ENCODE data around the gene ARMC6. TPM values are rescaled to one million over a fixed set of nuclear protein-coding genes. Genes with fewer than 3 reads are reported as not detected.
A peak's percentile ranks its signal among the peaks of the same experiment; 100 is the strongest.

ARMC6 gene
- total and polyA plus RNA-seq, 2 of the 13 experiments (the other 11 are each of a cell fraction or from before 2014, with no cell fraction given), result 16.2 to 36.8 TPM

DNA sequence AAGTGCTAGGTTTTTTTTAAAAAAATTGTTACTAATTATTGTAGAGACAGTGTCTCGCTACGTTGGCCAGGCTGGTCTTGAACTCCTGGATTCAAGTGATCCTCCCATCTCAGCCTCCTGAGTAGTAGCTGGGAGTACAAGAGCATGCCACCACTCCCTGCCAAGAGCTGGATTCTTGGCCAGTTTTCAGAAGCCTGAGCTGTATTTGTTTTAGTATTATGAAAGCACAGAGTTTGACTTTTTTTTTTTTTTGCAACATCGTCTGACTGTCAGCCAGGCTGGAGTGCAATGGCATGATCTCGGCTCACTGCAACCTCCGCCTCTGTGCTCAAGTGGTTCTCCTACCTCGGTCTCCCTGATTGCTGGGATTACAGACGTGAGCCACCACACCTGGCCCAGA is 7.0 kb downstream of the ARMC6 start (continued):
- TF ChIP-seq, protein P1, sequence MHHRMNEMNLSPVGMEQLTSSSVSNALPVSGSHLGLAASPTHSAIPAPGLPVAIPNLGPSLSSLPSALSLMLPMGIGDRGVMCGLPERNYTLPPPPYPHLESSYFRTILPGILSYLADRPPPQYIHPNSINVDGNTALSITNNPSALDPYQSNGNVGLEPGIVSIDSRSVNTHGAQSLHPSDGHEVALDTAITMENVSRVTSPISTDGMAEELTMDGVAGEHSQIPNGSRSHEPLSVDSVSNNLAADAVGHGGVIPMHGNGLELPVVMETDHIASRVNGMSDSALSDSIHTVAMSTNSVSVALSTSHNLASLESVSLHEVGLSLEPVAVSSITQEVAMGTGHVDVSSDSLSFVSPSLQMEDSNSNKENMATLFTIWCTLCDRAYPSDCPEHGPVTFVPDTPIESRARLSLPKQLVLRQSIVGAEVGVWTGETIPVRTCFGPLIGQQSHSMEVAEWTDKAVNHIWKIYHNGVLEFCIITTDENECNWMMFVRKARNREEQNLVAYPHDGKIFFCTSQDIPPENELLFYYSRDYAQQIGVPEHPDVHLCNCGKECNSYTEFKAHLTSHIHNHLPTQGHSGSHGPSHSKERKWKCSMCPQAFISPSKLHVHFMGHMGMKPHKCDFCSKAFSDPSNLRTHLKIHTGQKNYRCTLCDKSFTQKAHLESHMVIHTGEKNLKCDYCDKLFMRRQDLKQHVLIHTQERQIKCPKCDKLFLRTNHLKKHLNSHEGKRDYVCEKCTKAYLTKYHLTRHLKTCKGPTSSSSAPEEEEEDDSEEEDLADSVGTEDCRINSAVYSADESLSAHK (CRISPR knock-in tag; IDR thresholded peaks at IDR 0.05; ENCODE audit: borderline replicate concordance), result no peak
- TF ChIP-seq SMAD1 (CRISPR knock-in tag; IDR thresholded peaks at IDR 0.05; ENCODE audit: borderline replicate concordance, low read depth) (no peak), ZNF816 (CRISPR knock-in tag; IDR thresholded peaks at IDR 0.05; ENCODE audit: borderline replicate concordance) (no peak), ZBTB7A (CRISPR knock-in tag; IDR thresholded peaks at IDR 0.05) (no peak), ZNF280D (CRISPR knock-in tag; IDR thresholded peaks at IDR 0.05) (peak; percentile 51; the same call in 1 of the 2 replicates), SALL1 (CRISPR knock-in tag; IDR thresholded peaks at IDR 0.05) (peak; percentile 32; the same call in 1 of the 2 replicates), ZNF557 (CRISPR knock-in tag; IDR thresholded peaks at IDR 0.05) (no peak), RFXAP (CRISPR knock-in tag; IDR thresholded peaks at IDR 0.05; ENCODE audit: borderline replicate concordance) (peak; percentile 36; the same call in 1 of the 2 replicates), SMARCC2 (IDR thresholded peaks at IDR 0.05) (no peak), RNF219 (CRISPR knock-in tag; IDR thresholded peaks at IDR 0.05) (no peak), MBNL3 (CRISPR knock-in tag; conservative IDR thresholded peaks at IDR 0.05) (no peak)
- TF ChIP-seq, protein P2, sequence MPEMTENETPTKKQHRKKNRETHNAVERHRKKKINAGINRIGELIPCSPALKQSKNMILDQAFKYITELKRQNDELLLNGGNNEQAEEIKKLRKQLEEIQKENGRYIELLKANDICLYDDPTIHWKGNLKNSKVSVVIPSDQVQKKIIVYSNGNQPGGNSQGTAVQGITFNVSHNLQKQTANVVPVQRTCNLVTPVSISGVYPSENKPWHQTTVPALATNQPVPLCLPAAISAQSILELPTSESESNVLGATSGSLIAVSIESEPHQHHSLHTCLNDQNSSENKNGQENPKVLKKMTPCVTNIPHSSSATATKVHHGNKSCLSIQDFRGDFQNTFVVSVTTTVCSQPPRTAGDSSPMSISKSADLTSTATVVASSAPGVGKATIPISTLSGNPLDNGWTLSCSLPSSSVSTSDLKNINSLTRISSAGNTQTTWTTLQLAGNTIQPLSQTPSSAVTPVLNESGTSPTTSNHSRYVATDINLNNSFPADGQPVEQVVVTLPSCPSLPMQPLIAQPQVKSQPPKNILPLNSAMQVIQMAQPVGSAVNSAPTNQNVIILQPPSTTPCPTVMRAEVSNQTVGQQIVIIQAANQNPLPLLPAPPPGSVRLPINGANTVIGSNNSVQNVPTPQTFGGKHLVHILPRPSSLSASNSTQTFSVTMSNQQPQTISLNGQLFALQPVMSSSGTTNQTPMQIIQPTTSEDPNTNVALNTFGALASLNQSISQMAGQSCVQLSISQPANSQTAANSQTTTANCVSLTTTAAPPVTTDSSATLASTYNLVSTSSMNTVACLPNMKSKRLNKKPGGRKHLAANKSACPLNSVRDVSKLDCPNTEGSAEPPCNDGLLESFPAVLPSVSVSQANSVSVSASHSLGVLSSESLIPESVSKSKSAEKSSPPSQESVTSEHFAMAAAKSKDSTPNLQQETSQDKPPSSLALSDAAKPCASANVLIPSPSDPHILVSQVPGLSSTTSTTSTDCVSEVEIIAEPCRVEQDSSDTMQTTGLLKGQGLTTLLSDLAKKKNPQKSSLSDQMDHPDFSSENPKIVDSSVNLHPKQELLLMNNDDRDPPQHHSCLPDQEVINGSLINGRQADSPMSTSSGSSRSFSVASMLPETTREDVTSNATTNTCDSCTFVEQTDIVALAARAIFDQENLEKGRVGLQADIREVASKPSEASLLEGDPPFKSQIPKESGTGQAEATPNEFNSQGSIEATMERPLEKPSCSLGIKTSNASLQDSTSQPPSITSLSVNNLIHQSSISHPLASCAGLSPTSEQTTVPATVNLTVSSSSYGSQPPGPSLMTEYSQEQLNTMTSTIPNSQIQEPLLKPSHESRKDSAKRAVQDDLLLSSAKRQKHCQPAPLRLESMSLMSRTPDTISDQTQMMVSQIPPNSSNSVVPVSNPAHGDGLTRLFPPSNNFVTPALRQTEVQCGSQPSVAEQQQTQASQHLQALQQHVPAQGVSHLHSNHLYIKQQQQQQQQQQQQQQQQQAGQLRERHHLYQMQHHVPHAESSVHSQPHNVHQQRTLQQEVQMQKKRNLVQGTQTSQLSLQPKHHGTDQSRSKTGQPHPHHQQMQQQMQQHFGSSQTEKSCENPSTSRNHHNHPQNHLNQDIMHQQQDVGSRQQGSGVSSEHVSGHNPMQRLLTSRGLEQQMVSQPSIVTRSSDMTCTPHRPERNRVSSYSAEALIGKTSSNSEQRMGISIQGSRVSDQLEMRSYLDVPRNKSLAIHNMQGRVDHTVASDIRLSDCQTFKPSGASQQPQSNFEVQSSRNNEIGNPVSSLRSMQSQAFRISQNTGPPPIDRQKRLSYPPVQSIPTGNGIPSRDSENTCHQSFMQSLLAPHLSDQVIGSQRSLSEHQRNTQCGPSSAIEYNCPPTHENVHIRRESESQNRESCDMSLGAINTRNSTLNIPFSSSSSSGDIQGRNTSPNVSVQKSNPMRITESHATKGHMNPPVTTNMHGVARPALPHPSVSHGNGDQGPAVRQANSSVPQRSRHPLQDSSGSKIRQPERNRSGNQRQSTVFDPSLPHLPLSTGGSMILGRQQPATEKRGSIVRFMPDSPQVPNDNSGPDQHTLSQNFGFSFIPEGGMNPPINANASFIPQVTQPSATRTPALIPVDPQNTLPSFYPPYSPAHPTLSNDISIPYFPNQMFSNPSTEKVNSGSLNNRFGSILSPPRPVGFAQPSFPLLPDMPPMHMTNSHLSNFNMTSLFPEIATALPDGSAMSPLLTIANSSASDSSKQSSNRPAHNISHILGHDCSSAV (CRISPR knock-in tag; IDR thresholded peaks at IDR 0.05; ENCODE audit: borderline replicate concordance), result no peak

Measured in HepG2 (cell line).